ENCODE data around the gene XIST. TPM values are rescaled to one million over a fixed set of nuclear protein-coding genes. Genes with fewer than 3 reads are reported as not detected.

Gene XIST
- total and polyA plus RNA-seq, 2 experiments from 2014 or later, result not detected

GRCh38 chrX:73851014-73852009 lies 1.2 kb downstream of the XIST start:
- no peak for DNase-seq (ENCODE audit: low read depth in 1 of 2, low spot score in 1 of 2)

GRCh38 chrX:73850124-73851013 lies 2.1 kb downstream of the XIST start:
- DNase-seq (ENCODE audit: low read depth in 1 of 2, low spot score in 1 of 2), result peak; percentile 13 to 34
- H3K4me3 ChIP-seq, result no peak overlapping the region
- H3K27ac ChIP-seq, result no peak overlapping the region
- H3K27me3 ChIP-seq, result no peaks in the 10 kb centered on the region
- no peaks in the 10 kb centered on the region for H3K4me1 ChIP-seq (ENCODE audit: low read depth)
- H3K36me3 ChIP-seq, result no peaks in the 10 kb centered on the region
- TF ChIP-seq CTCF (IDR thresholded peaks at IDR 0.05; ENCODE audit: low read depth, low read length), result peak; percentile 10
- no peaks in the 10 kb centered on the region for H3K9me3 ChIP-seq (ENCODE audit: low read depth)

More at GRCh38 chrX:73851014-73852009, 1.2 kb downstream of the XIST start:
- Histone ChIP-seq H3K27me3 (no peaks in the 10 kb centered on the region), H3K4me3 (no peak overlapping the region), H3K4me1 (ENCODE audit: low read depth) (no peaks in the 10 kb centered on the region), H3K36me3 (no peaks in the 10 kb centered on the region), H3K27ac (no peak overlapping the region), H3K9me3 (ENCODE audit: low read depth) (no peaks in the 10 kb centered on the region)
- TF ChIP-seq CTCF (IDR thresholded peaks at IDR 0.05; ENCODE audit: low read depth, low read length), result no peak

- Histone ChIP-seq H3K27me3 (no peaks in the 10 kb centered on the region), H3K4me1 (ENCODE audit: low read depth) (no peaks in the 10 kb centered on the region), H3K4me3 (no peak overlapping the region), H3K36me3 (no peaks in the 10 kb centered on the region), H3K9me3 (ENCODE audit: low read depth) (no peaks in the 10 kb centered on the region), H3K27ac (no peak overlapping the region)
- no peak for DNase-seq (ENCODE audit: low read depth in 1 of 2, low spot score in 1 of 2)
- TF ChIP-seq CTCF (IDR thresholded peaks at IDR 0.05; ENCODE audit: low read depth, low read length), result no peak
These were observed 3.4 kb downstream of the XIST start for GRCh38 chrX:73849073-73849472.

- Histone ChIP-seq H3K4me1 (ENCODE audit: low read depth) (no peaks in the 10 kb centered on the region), H3K27me3 (no peaks in the 10 kb centered on the region), H3K36me3 (no peaks in the 10 kb centered on the region), H3K4me3 (no peak overlapping the region), H3K27ac (no peak overlapping the region), H3K9me3 (ENCODE audit: low read depth) (no peaks in the 10 kb centered on the region)
- TF ChIP-seq CTCF (IDR thresholded peaks at IDR 0.05; ENCODE audit: low read depth, low read length), result no peak
- DNase-seq (ENCODE audit: low read depth in 1 of 2, low spot score in 1 of 2), result peak in 1 of 2 donors; percentile 1
These were observed 4.5 kb downstream of the XIST start for GRCh38 chrX:73847991-73848390.

- H3K36me3 ChIP-seq, result no peaks in the 10 kb centered on the region
- TF ChIP-seq CTCF (IDR thresholded peaks at IDR 0.05; ENCODE audit: low read depth, low read length), result no peak
- no peaks in the 10 kb centered on the region for H3K4me1 ChIP-seq (ENCODE audit: low read depth)
- no peak for DNase-seq (ENCODE audit: low read depth in 1 of 2, low spot score in 1 of 2)
- H3K27ac ChIP-seq, result no peak overlapping the region
- H3K4me3 ChIP-seq, result no peak overlapping the region
- no peaks in the 10 kb centered on the region for H3K9me3 ChIP-seq (ENCODE audit: low read depth)
- no peaks in the 10 kb centered on the region for H3K27me3 ChIP-seq
These were observed 5.4 kb downstream of the XIST start for GRCh38 chrX:73847100-73847499.
